HG03378 (cell line): ENCODE measurements around the gene PCDHGA1.

Source experiments
- ATAC-seq: cut with Tn5 transposase; IDR thresholded peaks from one replicate; pipeline ENCODE4 v1.9.1; 2021; ENCODE audit warnings: mild to moderate bottlenecking, moderate library complexity; ENCODE audit not compliant: unreplicated experiment

The PCDHGA1 gene

GRCh38 chr5:141510160-141510559 is 179.8 kb downstream of the PCDHGA1 start:
- ATAC-seq = no peak

GRCh38 chr5:141510850-141511601 is 180.7 kb downstream of the PCDHGA1 start:
- ATAC-seq = peak; percentile 37

GRCh38 chr5:141511771-141512325 is 181.5 kb downstream of the PCDHGA1 start:
- ATAC-seq = no peak

GRCh38 chr5:141512390-141512910 is 182.1 kb downstream of the PCDHGA1 start:
- no peak for ATAC-seq

GRCh38 chr5:141512911-141513626 is 182.8 kb downstream of the PCDHGA1 start:
- no peak for ATAC-seq

- ATAC-seq = peak; percentile 34
These were observed 183.5 kb downstream of the PCDHGA1 start for GRCh38 chr5:141513627-141514329.

GRCh38 chr5:141514330-141515133 is 184.2 kb downstream of the PCDHGA1 start:
- peak; percentile 19 for ATAC-seq

- no peak for ATAC-seq
These were observed 184.8 kb downstream of the PCDHGA1 start for GRCh38 chr5:141515141-141515540.

- no peak for ATAC-seq
These were observed 185.8 kb downstream of the PCDHGA1 start for GRCh38 chr5:141515946-141516671.

- no peak for ATAC-seq
These were observed 186.3 kb downstream of the PCDHGA1 start for GRCh38 chr5:141516672-141517025.

- ATAC-seq = no peak
These were observed 187.0 kb downstream of the PCDHGA1 start for GRCh38 chr5:141517312-141517711.

- no peak for ATAC-seq
These were observed 187.7 kb downstream of the PCDHGA1 start for GRCh38 chr5:141517880-141518617.

GRCh38 chr5:141518618-141519015 is 188.3 kb downstream of the PCDHGA1 start:
- no peak for ATAC-seq

GRCh38 chr5:141519605-141520565 is 189.6 kb downstream of the PCDHGA1 start:
- ATAC-seq = no peak

GRCh38 chr5:141521244-141521781 is 191.0 kb downstream of the PCDHGA1 start:
- no peak for ATAC-seq

GRCh38 chr5:141522301-141522700 is 192.0 kb downstream of the PCDHGA1 start:
- no peak for ATAC-seq

GRCh38 chr5:141523991-141524390 is 193.7 kb downstream of the PCDHGA1 start:
- ATAC-seq = no peak
